Hepatocyte (in vitro differentiated cells): ENCODE measurements around the gene FAM200A.

Experiments used
- EZH2 ChIP-seq: fragments of 200-600 bp; sonication (generic); IDR thresholded peaks from 2 replicates; pipeline ENCODE4 v1.6.1; 2016; ENCODE audit warnings: antibody characterized with exemption, mild to moderate bottlenecking, borderline replicate concordance
- TF ChIP-seq, protein P1 (sequence below): fragments of 200-600 bp; sonication (generic); IDR thresholded peaks from 2 replicates; pipeline ENCODE4 v1.5.1; 2016; ENCODE audit warnings: antibody characterized with exemption, mild to moderate bottlenecking; ENCODE audit not compliant: poor library complexity

DNA sequence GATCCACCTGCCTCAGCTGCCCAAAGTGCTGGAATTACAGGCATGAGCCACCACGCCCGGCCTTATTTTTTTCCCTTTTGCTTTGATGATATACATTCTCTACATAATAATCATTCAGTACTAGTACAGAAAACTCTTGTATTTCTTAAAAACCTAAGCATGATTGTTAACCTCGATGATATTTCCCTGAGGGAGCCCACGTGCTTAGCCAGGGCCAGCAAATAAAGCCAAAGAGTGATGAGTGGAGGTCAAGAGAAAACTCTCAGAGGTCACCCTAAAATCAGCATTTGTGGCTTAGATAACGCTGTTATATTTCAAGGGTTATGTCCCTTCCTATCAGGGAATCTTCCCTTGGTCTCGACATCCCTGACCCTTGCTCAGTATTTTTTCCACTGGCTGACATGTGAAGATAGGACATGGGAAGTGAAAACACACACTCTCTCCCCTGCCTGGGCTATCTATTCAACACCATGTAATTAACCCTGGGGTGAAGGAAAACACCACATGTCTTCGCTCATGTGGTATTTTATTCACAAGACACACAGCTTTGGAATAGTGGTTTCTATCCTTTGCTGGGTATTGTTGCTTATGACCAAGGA is 12.6 kb downstream of the FAM200A start:
- no peak for TF ChIP-seq EZH2
- TF ChIP-seq, protein P1, sequence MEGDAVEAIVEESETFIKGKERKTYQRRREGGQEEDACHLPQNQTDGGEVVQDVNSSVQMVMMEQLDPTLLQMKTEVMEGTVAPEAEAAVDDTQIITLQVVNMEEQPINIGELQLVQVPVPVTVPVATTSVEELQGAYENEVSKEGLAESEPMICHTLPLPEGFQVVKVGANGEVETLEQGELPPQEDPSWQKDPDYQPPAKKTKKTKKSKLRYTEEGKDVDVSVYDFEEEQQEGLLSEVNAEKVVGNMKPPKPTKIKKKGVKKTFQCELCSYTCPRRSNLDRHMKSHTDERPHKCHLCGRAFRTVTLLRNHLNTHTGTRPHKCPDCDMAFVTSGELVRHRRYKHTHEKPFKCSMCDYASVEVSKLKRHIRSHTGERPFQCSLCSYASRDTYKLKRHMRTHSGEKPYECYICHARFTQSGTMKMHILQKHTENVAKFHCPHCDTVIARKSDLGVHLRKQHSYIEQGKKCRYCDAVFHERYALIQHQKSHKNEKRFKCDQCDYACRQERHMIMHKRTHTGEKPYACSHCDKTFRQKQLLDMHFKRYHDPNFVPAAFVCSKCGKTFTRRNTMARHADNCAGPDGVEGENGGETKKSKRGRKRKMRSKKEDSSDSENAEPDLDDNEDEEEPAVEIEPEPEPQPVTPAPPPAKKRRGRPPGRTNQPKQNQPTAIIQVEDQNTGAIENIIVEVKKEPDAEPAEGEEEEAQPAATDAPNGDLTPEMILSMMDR = no peak
